T-cell (primary cell): ENCODE measurements around the gene ACAP2. TPM values are rescaled to one million over a fixed set of nuclear protein-coding genes. Genes with fewer than 3 reads are reported as not detected.

Source experiments
- ATAC-seq, 4 experiments: fragments of 200-7000 bp in 3 of 4; fragments of 150-1000 bp in 1 of 4; cut with Tn5 transposase; replicated peaks in 1 of 4; 1 replicate in 3 of 4; 2 replicates in 1 of 4; pipeline ENCODE4 v1.10.0; 2021; ENCODE audit warnings: moderate library complexity in 3 of 4, mild to moderate bottlenecking in 2 of 4, moderate number of reproducible peaks in 1 of 4
- CTCF ChIA-PET, 2 donors: fragments of 300-600 bp; sonication (Branson Sonifier 250); formaldehyde crosslinking; loops; one replicate each; lab custom pipeline; 2022; ENCODE audit warnings: antibody characterized with exemption in 2 of 2; lab: Charles Lee
- POLR2A ChIA-PET, 2 donors: fragments of 300-600 bp; sonication (Branson Sonifier 250); formaldehyde crosslinking; loops; one replicate each; lab custom pipeline; 2022; ENCODE audit warnings: antibody characterized with exemption in 2 of 2; lab: Charles Lee
- DNase-seq, 35 experiments: peaks; one replicate each; pipeline versions ENCODE4 v3.0.0 to v3.0.0-alpha.2; 2013 to 2023
- H3K27ac ChIP-seq: one replicate; pipeline ENCODE4 v1.5.1; 2013; ENCODE audit warnings: low read length
- H3K27me3 ChIP-seq, 2 experiments: replicated peaks in 1 of 2; 1 replicate in 1 of 2; 2 replicates in 1 of 2; pipeline versions ENCODE4 v1.6.1 to v1.7.0; 2013; ENCODE audit warnings: low read length in 1 of 2, mixed read lengths in 1 of 2; ENCODE audit not compliant: control insufficient read depth in 2 of 2, insufficient read depth in 2 of 2; ENCODE audit errors: extremely low read depth in 1 of 2
- H3K36me3 ChIP-seq, 2 donors: 1 replicate in 1 of 2; 2 replicates in 1 of 2; pipeline versions ENCODE4 v1.6.1 to v1.7.0; 2013; ENCODE audit warnings: low read length in 1 of 2; ENCODE audit not compliant: control insufficient read depth in 2 of 2, insufficient read depth in 1 of 2; ENCODE audit errors: extremely low read depth in 1 of 2
- H3K4me1 ChIP-seq, 2 experiments: 1 replicate in 1 of 2; 2 replicates in 1 of 2; pipeline versions ENCODE4 v1.6.1 to v1.7.0; 2013; ENCODE audit warnings: low read length in 2 of 2, mixed read lengths in 1 of 2; ENCODE audit not compliant: insufficient read depth in 2 of 2, control insufficient read depth in 1 of 2; ENCODE audit errors: extremely low read depth in 1 of 2
- H3K4me3 ChIP-seq, 2 donors: 1 replicate in 1 of 2; 2 replicates in 1 of 2; pipeline versions ENCODE4 v1.5.1 to v1.7.0; 2013; ENCODE audit warnings: mild to moderate bottlenecking in 2 of 2, low read length in 1 of 2, moderate library complexity in 1 of 2; ENCODE audit not compliant: control insufficient read depth in 1 of 2; ENCODE audit errors: extremely low read depth in 1 of 2
- H3K9me3 ChIP-seq: 2 replicates; pipeline ENCODE4 v1.7.0; 2013
- H3K27ac Mint-ChIP-seq, 2 donors: one replicate each; pipeline ENCODE4 v1.8.0; 2020 to 2021; ENCODE audit warnings: mild to moderate bottlenecking in 2 of 2, mixed read lengths in 2 of 2
- H3K27me3 Mint-ChIP-seq, 2 donors: one replicate each; pipeline ENCODE4 v1.8.0; 2021 to 2022; ENCODE audit warnings: mixed read lengths in 2 of 2
- H3K36me3 Mint-ChIP-seq: one replicate; pipeline ENCODE4 v1.8.0; 2021; ENCODE audit warnings: mixed read lengths
- H3K4me1 Mint-ChIP-seq, 3 donors: one replicate each; pipeline ENCODE4 v1.8.0; 2020 to 2022; ENCODE audit warnings: mixed read lengths in 3 of 3, mild to moderate bottlenecking in 1 of 3
- H3K4me3 Mint-ChIP-seq, 3 donors: one replicate each; pipeline ENCODE4 v1.8.0; 2020 to 2022; ENCODE audit warnings: mild to moderate bottlenecking in 3 of 3, mixed read lengths in 3 of 3, moderate library complexity in 3 of 3
- H3K9me3 Mint-ChIP-seq, 3 donors: one replicate each; pipeline ENCODE4 v1.8.0; 2020 to 2022; ENCODE audit warnings: mixed read lengths in 3 of 3
- WGBS: methylation state at CpG from one replicate; pipeline ENCODE4 v1.1.5; 2013; ENCODE audit warnings: missing lambda C conversion rate; ENCODE audit not compliant: insufficient coverage; 5-methylcytosine and 5-hydroxymethylcytosine counted together
- total RNA-seq, 35 experiments: library from RNA in 6 of 35; stranded (reverse) in 6 of 35; fragments of 120-200 nt in 1 of 35; gene quantifications; one replicate each; pipeline versions ENCODE4 v1.2.1 to v1.2.4 and lab custom pipeline; 2013 to 2026

Gene ACAP2
- total RNA-seq, 5 donors from 2014 or later (not counting 1 experiment from before 2014, with no cell fraction given) = 63.6 to 90.7 (median 72.5) TPM

- no peaks in the 10 kb centered on the region for H3K27me3 ChIP-seq
- peaks cover 4 to 6% of the 10 kb centered on the region in 2 experiments for H3K4me1 ChIP-seq
- Mint-ChIP-seq H3K4me1 (peaks cover 65 to 78% (median 68%) of the 10 kb centered on the region in 3 donors), H3K27ac (no peak overlapping the region), H3K9me3 (peaks cover 0 to 2% (median 0%) of the 10 kb centered on the region in 3 donors), H3K4me3 (no peak overlapping the region), H3K36me3 (peaks cover 32% of the 10 kb centered on the region), H3K27me3 (no peaks in the 10 kb centered on the region)
- DNase-seq (no peak), ATAC-seq (no peak)
- no peak overlapping the region for H3K27ac ChIP-seq
- POLR2A ChIA-PET = no interaction called here
- H3K9me3 ChIP-seq = no peaks in the 10 kb centered on the region
- H3K36me3 ChIP-seq = no peaks in the 10 kb centered on the region
- H3K4me3 ChIP-seq = no peak overlapping the region
- CTCF ChIA-PET = no interaction called here
Observed at GRCh38 chr3:195411836-195412235, 31.0 kb downstream of the ACAP2 start.

GRCh38 chr3:195410546-195410945, 32.3 kb downstream of the ACAP2 start:
- Mint-ChIP-seq H3K4me1 (peaks cover 62 to 81% (median 70%) of the 10 kb centered on the region in 3 donors), H3K36me3 (peaks cover 39% of the 10 kb centered on the region), H3K27me3 (no peaks in the 10 kb centered on the region), H3K27ac (peak overlapping the region in 1 of 2 donors; percentile 7), H3K9me3 (peaks cover 0 to 2% (median 0%) of the 10 kb centered on the region in 3 donors), H3K4me3 (no peak overlapping the region)
- DNase-seq (no peak), ATAC-seq (no peak)
- POLR2A ChIA-PET = no interaction called here
- Histone ChIP-seq H3K9me3 (no peaks in the 10 kb centered on the region), H3K36me3 (no peaks in the 10 kb centered on the region), H3K27me3 (no peaks in the 10 kb centered on the region), H3K27ac (no peak overlapping the region), H3K4me1 (peaks cover 4 to 6% of the 10 kb centered on the region in 2 experiments), H3K4me3 (no peak overlapping the region)
- CTCF ChIA-PET = no interaction called here
- no CpG with 5 or more reads among the region's 4 CpGs for WGBS

- H3K4me3 Mint-ChIP-seq = peak overlapping the region in 2 of 3 donors; percentile 8 to 35
- DNase-seq = no peak
Observed at GRCh38 chr3:195407531-195408409, 35.0 kb downstream of the ACAP2 start.

GRCh38 chr3:195405651-195406050, 37.2 kb downstream of the ACAP2 start:
- no peak overlapping the region for H3K4me3 Mint-ChIP-seq
- H3K4me1 Mint-ChIP-seq = peaks cover 39 to 68% (median 61%) of the 10 kb centered on the region in 3 donors
- peaks cover 35% of the 10 kb centered on the region for H3K36me3 Mint-ChIP-seq
- H3K9me3 Mint-ChIP-seq = peaks cover 0 to 2% (median 0%) of the 10 kb centered on the region in 3 donors
- H3K4me3 ChIP-seq = no peak overlapping the region
- CTCF ChIA-PET = no interaction called here
- H3K36me3 ChIP-seq = no peaks in the 10 kb centered on the region
- no peak overlapping the region for H3K27ac Mint-ChIP-seq
- H3K9me3 ChIP-seq = no peaks in the 10 kb centered on the region
- H3K4me1 ChIP-seq = peaks cover 5 to 9% of the 10 kb centered on the region in 2 experiments
- H3K27me3 Mint-ChIP-seq = no peaks in the 10 kb centered on the region
- no peak overlapping the region for H3K27ac ChIP-seq
- H3K27me3 ChIP-seq = no peaks in the 10 kb centered on the region
- ATAC-seq (no peak), DNase-seq (no peak)
- POLR2A ChIA-PET = no interaction called here
- WGBS = 100% methylated on average over 1 of the region's 2 CpGs

More at GRCh38 chr3:195407531-195408409, 35.0 kb downstream of the ACAP2 start:
- H3K36me3 Mint-ChIP-seq = peaks cover 39% of the 10 kb centered on the region
- Histone ChIP-seq H3K27ac (no peak overlapping the region), H3K4me3 (no peak overlapping the region), H3K36me3 (no peaks in the 10 kb centered on the region), H3K4me1 (peaks cover 6% of the 10 kb centered on the region in 2 experiments), H3K9me3 (no peaks in the 10 kb centered on the region), H3K27me3 (no peaks in the 10 kb centered on the region)
- H3K27me3 Mint-ChIP-seq = no peaks in the 10 kb centered on the region
- ChIA-PET CTCF (interaction anchor here in 1 of 2 donors (1.0 kb wide), 1 partner anchor 136 kb away, joined by 3 read pairs; the partner anchor contains the start of gene XXYLT1), POLR2A (no interaction called here)
- H3K27ac Mint-ChIP-seq = peak overlapping the region; percentile 41 to 69
- peaks cover 40 to 60% (median 55%) of the 10 kb centered on the region in 3 donors for H3K4me1 Mint-ChIP-seq
- WGBS = 92% methylated on average over 5 of the region's 12 CpGs
- ATAC-seq = no peak
- peaks cover 0 to 2% (median 0%) of the 10 kb centered on the region in 3 donors for H3K9me3 Mint-ChIP-seq

- Mint-ChIP-seq H3K27me3 (no peaks in the 10 kb centered on the region), H3K9me3 (peaks cover 0 to 2% (median 0%) of the 10 kb centered on the region in 3 donors), H3K27ac (no peak overlapping the region), H3K4me3 (no peak overlapping the region), H3K36me3 (peaks cover 22% of the 10 kb centered on the region), H3K4me1 (peaks cover 34 to 65% (median 60%) of the 10 kb centered on the region in 3 donors)
- ChIA-PET CTCF (no interaction called here), POLR2A (no interaction called here)
- DNase-seq = no peak
- Histone ChIP-seq H3K27ac (no peak overlapping the region), H3K36me3 (no peaks in the 10 kb centered on the region), H3K4me1 (peaks cover 3 to 7% of the 10 kb centered on the region in 2 experiments), H3K27me3 (no peaks in the 10 kb centered on the region), H3K9me3 (no peaks in the 10 kb centered on the region), H3K4me3 (no peak overlapping the region)
- no CpG with 5 or more reads among the region's 4 CpGs for WGBS
- no peak for ATAC-seq
Observed at GRCh38 chr3:195403841-195404408, 38.9 kb downstream of the ACAP2 start.

- no peaks in the 10 kb centered on the region for H3K9me3 ChIP-seq
- no peak overlapping the region for H3K27ac Mint-ChIP-seq
- peaks cover 15% of the 10 kb centered on the region for H3K36me3 Mint-ChIP-seq
- peaks cover 0 to 2% (median 0%) of the 10 kb centered on the region in 3 donors for H3K9me3 Mint-ChIP-seq
- peaks cover 5 to 7% of the 10 kb centered on the region in 2 experiments for H3K4me1 ChIP-seq
- no peak overlapping the region for H3K27ac ChIP-seq
- peaks cover 34 to 63% (median 59%) of the 10 kb centered on the region in 3 donors for H3K4me1 Mint-ChIP-seq
- no peaks in the 10 kb centered on the region for H3K27me3 Mint-ChIP-seq
- ATAC-seq (no peak), DNase-seq (no peak)
- no peaks in the 10 kb centered on the region for H3K36me3 ChIP-seq
- H3K27me3 ChIP-seq = no peaks in the 10 kb centered on the region
- POLR2A ChIA-PET = interaction anchor here in 1 of 2 donors (0.6 kb wide), 1 partner anchor 20 kb away, joined by 3 read pairs; no protein-coding TSS in a partner anchor
- H3K4me3 Mint-ChIP-seq = no peak overlapping the region
- WGBS = 94% methylated on average over 3 of the region's 4 CpGs
- H3K4me3 ChIP-seq = no peak overlapping the region
- CTCF ChIA-PET = no interaction called here
Observed at GRCh38 chr3:195403244-195403643, 39.6 kb downstream of the ACAP2 start.
